CD4-positive, alpha-beta T cell treated with Interleukin-2 at 100 ng/mL for 4 hours (primary cell): ENCODE results near the gene ZMYND12.

Source experiments
- DNase-seq: peaks from one replicate; pipeline ENCODE4 v3.0.0-alpha.2; 2020; ENCODE audit warnings: low spot score

The ZMYND12 gene

GRCh38 chr1:42439940-42440339 is 15.9 kb downstream of the ZMYND12 start:
- DNase-seq, result no peak

GRCh38 chr1:42434340-42434739 is 21.5 kb downstream of the ZMYND12 start:
- no peak for DNase-seq

- DNase-seq, result no peak
These were observed 22.5 kb downstream of the ZMYND12 start for GRCh38 chr1:42433369-42433768.

- no peak for DNase-seq
These were observed 23.1 kb downstream of the ZMYND12 start for GRCh38 chr1:42432714-42433113.

- DNase-seq, result no peak
These were observed 24.3 kb downstream of the ZMYND12 start for GRCh38 chr1:42431514-42431913.

- no peak for DNase-seq
These were observed 25.3 kb downstream of the ZMYND12 start for GRCh38 chr1:42430286-42431135.

- no peak for DNase-seq
These were observed 26.2 kb downstream of the ZMYND12 start for GRCh38 chr1:42429603-42430002.

GRCh38 chr1:42427240-42427639 is 28.6 kb downstream of the ZMYND12 start:
- no peak for DNase-seq

- DNase-seq, result no peak
These were observed 31.6 kb downstream of the ZMYND12 start for GRCh38 chr1:42424201-42424600.

- no peak for DNase-seq
These were observed 32.1 kb downstream of the ZMYND12 start for GRCh38 chr1:42423681-42424080.

- DNase-seq, result no peak
These were observed 33.1 kb downstream of the ZMYND12 start for GRCh38 chr1:42422737-42423136.

GRCh38 chr1:42420911-42421585 is 34.8 kb downstream of the ZMYND12 start:
- no peak for DNase-seq

GRCh38 chr1:42420121-42420520 is 35.7 kb downstream of the ZMYND12 start:
- no peak for DNase-seq

GRCh38 chr1:42419126-42419821 is 36.5 kb downstream of the ZMYND12 start:
- DNase-seq, result no peak

GRCh38 chr1:42418516-42418915 is 37.3 kb downstream of the ZMYND12 start:
- DNase-seq, result no peak

- no peak for DNase-seq
These were observed 38.7 kb downstream of the ZMYND12 start for GRCh38 chr1:42417166-42417565.

- no peak for DNase-seq
These were observed 41.0 kb downstream of the ZMYND12 start for GRCh38 chr1:42414551-42415496.

- no peak for DNase-seq
These were observed 51.9 kb downstream of the ZMYND12 start for GRCh38 chr1:42403880-42404400.

- no peak for DNase-seq
These were observed 56.3 kb downstream of the ZMYND12 start for GRCh38 chr1:42399315-42400100.

- no peak for DNase-seq
These were observed 62.6 kb downstream of the ZMYND12 start for GRCh38 chr1:42392967-42393848.
